SK-N-SH (cell line): Measurements from ENCODE around the gene LCOR. TPM values are rescaled to one million over a fixed set of nuclear protein-coding genes. Genes with fewer than 3 reads are reported as not detected.

Experiments used
- CTCF ChIA-PET: fragments of 300-600, 350-600 bp; formaldehyde crosslinking; extraction: SDS; loops from one replicate; lab custom pipeline; 2021; lab: Yijun Ruan, JAX
- POLR2A ChIA-PET: fragments of 350-600 bp; sonication (Branson Sonifier 250); formaldehyde crosslinking; extraction: SDS; loops from one replicate; lab custom pipeline; 2020; ENCODE audit warnings: antibody characterized with exemption, inconsistent platforms; lab: Yijun Ruan, JAX
- DNase-seq: peaks from one replicate; pipeline ENCODE4 v3.0.0; 2012
- H2AFZ ChIP-seq: fragments of 200-600 bp; sonication (generic); 2 replicates; pipeline ENCODE4 v1.8.1; 2016; ENCODE audit warnings: antibody characterized with exemption, mild to moderate bottlenecking, low read depth
- H3F3A ChIP-seq: fragments of 200-600 bp; sonication (generic); replicated peaks from 2 replicates; pipeline ENCODE3; 2016; ENCODE audit warnings: antibody characterized with exemption, mild to moderate bottlenecking; ENCODE audit not compliant: insufficient read depth
- H3K27ac ChIP-seq, 2 experiments: fragments of 200-500 bp in 1 of 2; fragments of 200-600 bp in 1 of 2; sonication (Bioruptor generic) in 1 of 2; sonication (generic), shearing (Covaris generic) in 1 of 2; 2 replicates each; pipeline versions ENCODE4 v1.5.1 to v1.6.1; 2014 to 2016; ENCODE audit warnings: low read depth in 2 of 2, inconsistent platforms in 1 of 2, low read length in 1 of 2, mild to moderate bottlenecking in 1 of 2, mixed read lengths in 1 of 2
- H3K27me3 ChIP-seq: fragments of 200-600 bp; sonication (generic), shearing (Covaris generic); 2 replicates; pipeline ENCODE4 v1.6.1; 2016; ENCODE audit warnings: mixed run types; ENCODE audit not compliant: insufficient read depth
- H3K36me3 ChIP-seq, 2 experiments: fragments of 200-500 bp in 1 of 2; fragments of 200-600 bp in 1 of 2; sonication (Bioruptor generic) in 1 of 2; sonication (generic) in 1 of 2; replicated peaks in 1 of 2; 2 replicates each; pipeline versions ENCODE3 to v1.5.1; 2014 to 2016; ENCODE audit warnings: low read length in 1 of 2, mild to moderate bottlenecking in 1 of 2; ENCODE audit not compliant: insufficient read depth in 2 of 2, control insufficient read depth in 1 of 2
- H3K4me1 ChIP-seq, 2 experiments: fragments of 200-500 bp in 1 of 2; fragments of 200-600 bp in 1 of 2; sonication (Bioruptor generic) in 1 of 2; sonication (generic), shearing (Covaris generic) in 1 of 2; 2 replicates each; pipeline versions ENCODE4 v1.5.1 to v1.6.1; 2014 to 2016; ENCODE audit warnings: low read depth in 1 of 2, low read length in 1 of 2, mixed run types in 1 of 2; ENCODE audit not compliant: insufficient read depth in 2 of 2, control insufficient read depth in 1 of 2
- H3K4me2 ChIP-seq: fragments of 200-600 bp; sonication (generic), shearing (Covaris generic); 2 replicates; pipeline ENCODE4 v1.6.1; 2017; ENCODE audit warnings: mixed run types
- H3K4me3 ChIP-seq, 2 experiments: fragments of 200-500 bp in 1 of 2; fragments of 200-600 bp in 1 of 2; sonication (Bioruptor generic) in 1 of 2; sonication (generic), shearing (Covaris generic) in 1 of 2; 2 replicates each; pipeline versions ENCODE4 v1.5.1 to v1.8.1; 2014 to 2016; ENCODE audit warnings: low read depth in 2 of 2, inconsistent platforms in 1 of 2, low read length in 1 of 2, mild to moderate bottlenecking in 1 of 2, mixed read lengths in 1 of 2, moderate library complexity in 1 of 2
- H3K79me2 ChIP-seq: fragments of 200-600 bp; sonication (generic); 2 replicates; pipeline ENCODE4 v1.8.1; 2017; ENCODE audit warnings: mild to moderate bottlenecking; ENCODE audit not compliant: insufficient read depth
- H3K9ac ChIP-seq: fragments of 200-600 bp; sonication (generic); 2 replicates; pipeline ENCODE4 v1.6.1; 2017; ENCODE audit warnings: mixed run types
- H3K9me2 ChIP-seq: fragments of 200-600 bp; sonication (generic); 2 replicates; pipeline ENCODE4 v1.6.1; 2017; ENCODE audit warnings: mixed run types
- H3K9me3 ChIP-seq: fragments of 200-600 bp; sonication (generic); 2 replicates; pipeline ENCODE4 v1.6.1; 2017; ENCODE audit warnings: mixed run types, mild to moderate bottlenecking, moderate library complexity
- H4K20me1 ChIP-seq: fragments of 200-600 bp; sonication (generic); 2 replicates; pipeline ENCODE4 v1.6.1; 2017; ENCODE audit warnings: mild to moderate bottlenecking, mixed run types; ENCODE audit not compliant: insufficient read depth
- EP300 ChIP-seq, 2 experiments: IDR thresholded peaks; 2 replicates each; pipeline versions ENCODE4 v1.4.0 to v1.6.1; 2012; ENCODE audit warnings: borderline replicate concordance in 1 of 2, low read depth in 1 of 2, low read length in 1 of 2
- FOSL2 ChIP-seq: IDR thresholded peaks from 2 replicates; pipeline ENCODE4 v1.4.0; 2012; ENCODE audit warnings: low read depth, mild to moderate bottlenecking, moderate library complexity, borderline replicate concordance
- JUND ChIP-seq: IDR thresholded peaks from 2 replicates; pipeline ENCODE4 v1.4.0; 2012
- MEF2A ChIP-seq: IDR thresholded peaks from 2 replicates; pipeline ENCODE4 v1.4.0; 2012; ENCODE audit warnings: low read depth, borderline replicate concordance
- POLR2AphosphoS5 ChIP-seq: IDR thresholded peaks from 2 replicates; pipeline ENCODE4 v1.6.1; 2012; ENCODE audit warnings: low read depth, low read length
- RCOR1 ChIP-seq: fragments of 150-350 bp; IDR thresholded peaks from 2 replicates; pipeline ENCODE4 v1.6.1; 2017; ENCODE audit warnings: antibody characterized with exemption, low read length
- RXRA ChIP-seq: IDR thresholded peaks from 2 replicates; pipeline ENCODE4 v1.4.0; 2012; ENCODE audit warnings: low read depth, mild to moderate bottlenecking, borderline replicate concordance
- SMC3 ChIP-seq: IDR thresholded peaks from 2 replicates; pipeline ENCODE4 v1.6.1; 2012; ENCODE audit warnings: low read depth, low read length, improper control_type of control experiment
- TAF1 ChIP-seq: IDR thresholded peaks from 2 replicates; pipeline ENCODE4 v1.6.1; 2012; ENCODE audit warnings: low read depth, mild to moderate bottlenecking, low read length, moderate library complexity, borderline replicate concordance
- TCF12 ChIP-seq: IDR thresholded peaks from 2 replicates; pipeline ENCODE4 v1.4.0; 2012
- TEAD4 ChIP-seq: IDR thresholded peaks from 2 replicates; pipeline ENCODE4 v1.4.0; 2012; ENCODE audit warnings: mild to moderate bottlenecking, borderline replicate concordance; ENCODE audit not compliant: insufficient read depth
- YY1 ChIP-seq: IDR thresholded peaks from 2 replicates; pipeline ENCODE4 v1.4.0; 2012; ENCODE audit warnings: low read depth, mild to moderate bottlenecking
- WGBS: methylation state at CpG from one replicate; pipeline ENCODE4 v1.1.6; 2017; ENCODE audit warnings: low lambda C conversion rate; 5-methylcytosine and 5-hydroxymethylcytosine counted together
- polyA plus RNA-seq, 3 experiments: library from polyadenylated mRNA; depleted of rRNA; stranded (reverse); fragments of >200 nt; gene quantifications; 2 replicates each; pipeline ENCODE4 v1.2.3, GENCODE V29; 2012
- TF ChIP-seq, protein P1 (sequence below): IDR thresholded peaks from 2 replicates; pipeline ENCODE4 v1.4.0; 2012; ENCODE audit warnings: low read depth
- TF ChIP-seq, protein P2 (sequence below): IDR thresholded peaks from 2 replicates; pipeline ENCODE4 v1.6.1; 2012; ENCODE audit warnings: mild to moderate bottlenecking, low read depth, low read length, moderate library complexity
- TF ChIP-seq, protein P3 (sequence below): fragments of 200-600 bp; sonication (generic); IDR thresholded peaks from 2 replicates; pipeline ENCODE4 v1.6.1; 2017; ENCODE audit warnings: antibody characterized with exemption, mild to moderate bottlenecking, moderate library complexity

LCOR gene
- polyA plus RNA-seq, 1 of the 3 experiments (the other 2 are of a cell fraction) = 1.9 TPM

DNA sequence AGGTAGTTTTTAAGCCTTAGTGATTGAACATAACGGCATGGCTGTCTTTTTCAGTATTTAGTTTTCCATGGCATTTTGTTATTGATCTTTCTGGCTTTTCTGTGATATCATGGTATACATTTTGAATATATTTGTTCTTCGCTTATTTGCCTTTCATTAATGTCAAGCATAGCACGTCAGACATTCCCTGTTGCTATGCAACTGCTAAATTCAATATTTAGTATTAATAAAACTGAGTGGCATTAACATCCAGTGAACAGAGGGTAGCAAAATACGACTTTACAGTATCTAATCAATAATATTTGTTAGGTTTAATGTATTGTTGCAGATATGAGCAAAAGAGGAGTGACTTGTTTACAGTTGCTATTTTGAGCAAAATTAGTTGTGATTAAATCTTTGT lies 72.5 kb downstream of the LCOR start:
- H3K9ac ChIP-seq = no peak overlapping the region
- no peaks in the 10 kb centered on the region for H3K27me3 ChIP-seq
- ChIA-PET CTCF (interaction anchor here (1.0 kb wide), 1 partner anchor 30 kb away, joined by 3 read pairs; no protein-coding TSS in a partner anchor), POLR2A (no interaction called here)
- H2AFZ ChIP-seq = no peak overlapping the region
- WGBS = 94% methylated on average over 4 of the region's 4 CpGs
- peaks cover 5% of the 10 kb centered on the region for H3F3A ChIP-seq
- peaks cover 0 to 3% of the 10 kb centered on the region in 2 experiments; a peak in 1 of 4 replicates for H3K4me1 ChIP-seq
- H3K27ac ChIP-seq = no peak overlapping the region
- H3K4me3 ChIP-seq = no peak overlapping the region
- TF ChIP-seq, protein P1, sequence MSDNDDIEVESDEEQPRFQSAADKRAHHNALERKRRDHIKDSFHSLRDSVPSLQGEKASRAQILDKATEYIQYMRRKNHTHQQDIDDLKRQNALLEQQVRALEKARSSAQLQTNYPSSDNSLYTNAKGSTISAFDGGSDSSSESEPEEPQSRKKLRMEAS = no peak
- TF ChIP-seq TAF1 (no peak), MEF2A (no peak), POLR2AphosphoS5 (no peak), RXRA (no peak), YY1 (no peak), SMC3 (no peak), TCF12 (no peak), JUND (no peak), EP300 (IDR thresholded peaks at IDR 0.05; ENCODE audit: borderline replicate concordance in 1 of 2, low read depth in 1 of 2, low read length in 1 of 2) (no peak), TEAD4 (no peak), FOSL2 (no peak), RCOR1 (no peak)
- TF ChIP-seq, protein P2, sequence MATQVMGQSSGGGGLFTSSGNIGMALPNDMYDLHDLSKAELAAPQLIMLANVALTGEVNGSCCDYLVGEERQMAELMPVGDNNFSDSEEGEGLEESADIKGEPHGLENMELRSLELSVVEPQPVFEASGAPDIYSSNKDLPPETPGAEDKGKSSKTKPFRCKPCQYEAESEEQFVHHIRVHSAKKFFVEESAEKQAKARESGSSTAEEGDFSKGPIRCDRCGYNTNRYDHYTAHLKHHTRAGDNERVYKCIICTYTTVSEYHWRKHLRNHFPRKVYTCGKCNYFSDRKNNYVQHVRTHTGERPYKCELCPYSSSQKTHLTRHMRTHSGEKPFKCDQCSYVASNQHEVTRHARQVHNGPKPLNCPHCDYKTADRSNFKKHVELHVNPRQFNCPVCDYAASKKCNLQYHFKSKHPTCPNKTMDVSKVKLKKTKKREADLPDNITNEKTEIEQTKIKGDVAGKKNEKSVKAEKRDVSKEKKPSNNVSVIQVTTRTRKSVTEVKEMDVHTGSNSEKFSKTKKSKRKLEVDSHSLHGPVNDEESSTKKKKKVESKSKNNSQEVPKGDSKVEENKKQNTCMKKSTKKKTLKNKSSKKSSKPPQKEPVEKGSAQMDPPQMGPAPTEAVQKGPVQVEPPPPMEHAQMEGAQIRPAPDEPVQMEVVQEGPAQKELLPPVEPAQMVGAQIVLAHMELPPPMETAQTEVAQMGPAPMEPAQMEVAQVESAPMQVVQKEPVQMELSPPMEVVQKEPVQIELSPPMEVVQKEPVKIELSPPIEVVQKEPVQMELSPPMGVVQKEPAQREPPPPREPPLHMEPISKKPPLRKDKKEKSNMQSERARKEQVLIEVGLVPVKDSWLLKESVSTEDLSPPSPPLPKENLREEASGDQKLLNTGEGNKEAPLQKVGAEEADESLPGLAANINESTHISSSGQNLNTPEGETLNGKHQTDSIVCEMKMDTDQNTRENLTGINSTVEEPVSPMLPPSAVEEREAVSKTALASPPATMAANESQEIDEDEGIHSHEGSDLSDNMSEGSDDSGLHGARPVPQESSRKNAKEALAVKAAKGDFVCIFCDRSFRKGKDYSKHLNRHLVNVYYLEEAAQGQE = no peak
- TF ChIP-seq, protein P3, sequence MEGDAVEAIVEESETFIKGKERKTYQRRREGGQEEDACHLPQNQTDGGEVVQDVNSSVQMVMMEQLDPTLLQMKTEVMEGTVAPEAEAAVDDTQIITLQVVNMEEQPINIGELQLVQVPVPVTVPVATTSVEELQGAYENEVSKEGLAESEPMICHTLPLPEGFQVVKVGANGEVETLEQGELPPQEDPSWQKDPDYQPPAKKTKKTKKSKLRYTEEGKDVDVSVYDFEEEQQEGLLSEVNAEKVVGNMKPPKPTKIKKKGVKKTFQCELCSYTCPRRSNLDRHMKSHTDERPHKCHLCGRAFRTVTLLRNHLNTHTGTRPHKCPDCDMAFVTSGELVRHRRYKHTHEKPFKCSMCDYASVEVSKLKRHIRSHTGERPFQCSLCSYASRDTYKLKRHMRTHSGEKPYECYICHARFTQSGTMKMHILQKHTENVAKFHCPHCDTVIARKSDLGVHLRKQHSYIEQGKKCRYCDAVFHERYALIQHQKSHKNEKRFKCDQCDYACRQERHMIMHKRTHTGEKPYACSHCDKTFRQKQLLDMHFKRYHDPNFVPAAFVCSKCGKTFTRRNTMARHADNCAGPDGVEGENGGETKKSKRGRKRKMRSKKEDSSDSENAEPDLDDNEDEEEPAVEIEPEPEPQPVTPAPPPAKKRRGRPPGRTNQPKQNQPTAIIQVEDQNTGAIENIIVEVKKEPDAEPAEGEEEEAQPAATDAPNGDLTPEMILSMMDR = no peak
- no peaks in the 10 kb centered on the region for H3K9me3 ChIP-seq
- H3K36me3 ChIP-seq = peaks cover 0 to 9% of the 10 kb centered on the region in 2 experiments
- peaks cover 91% of the 10 kb centered on the region for H3K79me2 ChIP-seq
- H3K4me2 ChIP-seq = no peak overlapping the region
- 0 out of 2 replicates have a peak, but pooled peaks cover 2% of the 10 kb centered on the region for H3K9me2 ChIP-seq
- H4K20me1 ChIP-seq = peaks cover 59% of the 10 kb centered on the region
- DNase-seq = no peak
